Activated CD4-positive, CD25-positive, alpha-beta regulatory T cell treated with anti-CD3 and anti-CD28 coated beads, Interleukin-2, amount 50 U/mL, for 16 hours (primary cell): Measurements from ENCODE around the gene ABCA13.

ENCODE experiments used
- DNase-seq: peaks from one replicate; pipeline ENCODE4 v3.0.0-alpha.2; 2020; ENCODE audit warnings: low read depth, low spot score

ABCA13 gene

DNA sequence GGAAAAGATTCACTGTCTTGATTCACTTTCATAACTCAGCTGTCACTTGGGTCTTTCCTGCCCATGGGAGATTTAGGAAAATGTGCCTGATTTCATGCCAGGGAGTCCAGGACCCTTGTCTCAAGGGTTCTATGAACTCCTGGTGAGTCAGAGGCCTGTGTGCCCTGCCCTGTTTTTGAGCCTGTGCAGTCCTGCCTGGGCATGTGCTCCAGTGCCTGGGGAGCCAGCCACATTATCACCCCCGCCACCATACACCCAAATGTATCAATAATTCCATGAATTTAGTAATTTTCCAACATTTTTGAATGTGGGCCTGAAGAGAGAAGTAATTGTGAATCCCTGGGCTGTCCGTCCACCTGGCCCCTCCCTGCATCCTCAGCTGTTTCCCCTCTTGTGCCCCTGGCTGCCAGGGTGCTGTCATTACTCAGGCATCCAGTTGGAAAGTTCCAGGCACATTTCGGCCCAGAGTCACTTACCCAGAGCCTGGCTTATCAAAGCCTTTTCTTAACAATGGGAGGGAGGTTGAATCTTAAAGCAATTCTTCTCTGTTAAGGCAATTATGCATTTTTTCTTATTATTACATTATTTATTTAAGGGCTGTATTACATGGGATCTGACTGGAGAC, 465.2 kb downstream of the ABCA13 start:
- DNase-seq = no peak

DNA sequence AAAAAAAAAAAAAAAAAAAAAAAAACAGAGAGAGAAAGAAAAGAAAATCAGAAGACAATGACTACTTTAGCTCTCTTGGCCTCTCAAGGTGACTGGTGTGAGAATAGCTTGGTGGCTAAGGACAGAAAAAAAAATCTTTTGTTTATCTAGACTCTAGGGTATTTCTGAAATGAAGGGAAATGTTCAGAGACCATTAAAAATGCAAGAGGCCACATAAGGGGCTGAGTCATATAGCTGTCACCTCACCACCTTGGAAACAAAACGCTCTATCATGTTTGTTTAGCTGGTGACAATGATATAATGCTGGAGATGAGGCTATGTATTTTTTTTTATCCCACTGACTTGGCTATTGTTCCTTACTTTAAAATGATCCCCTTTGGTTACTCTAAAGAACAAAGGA, 466.1 kb downstream of the ABCA13 start:
- no peak for DNase-seq

DNA sequence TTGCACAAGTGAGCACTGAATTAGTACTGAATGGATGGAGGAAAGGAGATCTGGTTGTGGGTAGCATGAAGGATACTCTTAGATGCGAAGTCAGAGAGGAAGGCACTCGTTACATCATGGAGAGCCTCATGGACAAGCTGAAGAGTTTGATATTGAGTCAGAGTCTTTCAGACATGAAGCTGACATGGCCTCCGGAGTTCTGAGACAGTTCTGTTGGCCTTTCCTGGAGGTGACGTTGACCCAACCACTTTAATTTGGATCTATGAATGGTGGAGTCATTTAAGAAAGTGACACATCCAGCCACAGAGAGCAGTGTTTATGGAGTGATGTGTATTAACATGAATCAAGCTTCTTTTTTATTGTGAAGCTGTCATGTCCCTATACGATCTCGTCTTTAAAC, 466.8 kb downstream of the ABCA13 start:
- DNase-seq = no peak

DNA sequence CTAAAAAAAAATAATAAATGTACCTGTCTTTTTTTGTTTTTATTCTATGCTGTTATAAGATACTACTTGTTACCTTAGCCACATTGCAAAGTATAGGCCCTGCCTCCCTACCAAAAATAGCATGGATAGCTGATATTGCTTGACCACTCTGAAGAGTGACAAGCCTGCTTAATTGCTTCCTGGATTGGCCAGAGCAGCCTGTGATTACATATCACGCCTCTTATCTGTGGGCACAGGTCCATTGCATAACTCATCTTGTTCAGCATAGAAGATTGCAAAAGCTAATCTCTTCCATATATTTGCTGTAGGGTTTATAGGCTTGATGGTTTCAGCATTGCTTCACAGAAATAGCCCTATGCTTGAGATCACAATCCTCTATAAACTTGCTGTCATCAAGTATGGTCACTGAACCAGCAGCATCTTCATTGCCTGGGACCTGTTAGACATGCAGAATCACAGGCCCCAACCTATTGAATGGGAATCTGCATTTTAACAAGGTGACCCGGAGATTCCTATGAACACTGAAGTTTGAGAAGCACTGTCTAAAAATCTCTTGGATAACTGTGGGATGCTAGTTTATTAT, 472.3 kb downstream of the ABCA13 start:
- no peak for DNase-seq

DNA sequence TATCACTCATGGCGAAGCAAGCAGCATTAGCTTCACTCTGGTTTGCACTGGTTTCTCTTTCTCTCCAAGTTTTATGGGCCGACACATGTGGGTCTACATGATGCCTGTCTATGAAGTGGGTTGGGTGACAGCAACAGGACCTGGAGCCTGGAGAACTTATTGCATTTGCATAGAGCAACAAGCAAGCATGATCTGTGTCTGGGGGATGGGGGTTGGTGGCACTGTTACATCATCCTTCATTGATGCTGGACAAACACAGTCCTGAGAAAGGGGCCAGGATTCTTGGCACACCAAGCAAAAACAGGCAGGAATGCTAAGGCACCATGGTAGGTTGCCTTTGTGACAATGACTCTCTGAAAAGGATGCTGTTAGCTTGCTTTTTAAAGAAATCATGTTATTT, 486.9 kb downstream of the ABCA13 start:
- no peak for DNase-seq

DNA sequence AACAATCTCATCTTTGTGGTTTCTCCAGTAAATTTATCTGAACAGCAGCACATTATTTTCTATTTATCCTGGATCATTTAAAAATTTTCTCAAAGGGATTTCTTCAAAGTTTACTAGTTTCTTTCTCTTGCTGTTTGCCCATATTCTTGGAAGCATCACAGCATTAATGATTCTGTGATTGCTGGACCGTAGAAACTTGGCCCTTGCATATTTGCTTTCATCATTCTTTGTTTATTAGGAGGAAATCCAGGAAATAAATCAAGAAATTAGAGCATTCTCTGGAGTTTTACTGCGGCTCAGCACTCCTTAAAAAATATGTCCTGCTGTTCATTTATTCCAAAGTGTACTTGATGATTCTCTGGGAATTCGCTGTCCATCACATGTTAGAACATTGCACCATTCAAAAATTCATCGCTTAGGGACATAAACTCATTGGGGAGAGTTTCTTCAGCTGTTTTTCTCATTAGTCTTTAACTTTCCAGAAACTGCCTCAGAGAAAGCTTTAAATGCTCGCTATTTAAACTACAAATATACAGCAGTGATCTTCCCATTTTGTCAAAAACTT, 489.1 kb downstream of the ABCA13 start:
- DNase-seq = no peak

DNA sequence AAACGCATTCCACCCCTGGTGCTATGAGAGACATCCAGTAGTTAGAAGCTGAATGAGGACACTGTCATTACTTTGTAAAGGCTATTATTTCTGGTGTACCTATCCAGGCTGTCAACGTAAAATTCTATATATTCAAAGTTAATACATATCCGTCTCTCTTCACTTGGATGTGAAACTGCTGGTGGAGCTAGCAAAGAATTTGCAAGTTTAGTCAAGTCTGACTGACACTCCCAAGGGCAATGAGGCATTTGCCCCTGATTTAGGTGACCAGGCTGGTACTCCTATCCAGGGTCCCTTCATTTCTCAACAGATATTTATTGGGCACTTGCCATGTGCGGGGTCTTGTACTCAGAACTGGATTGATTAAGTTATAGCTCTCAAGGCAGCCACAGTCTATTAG, 493.0 kb downstream of the ABCA13 start:
- DNase-seq = no peak

DNA sequence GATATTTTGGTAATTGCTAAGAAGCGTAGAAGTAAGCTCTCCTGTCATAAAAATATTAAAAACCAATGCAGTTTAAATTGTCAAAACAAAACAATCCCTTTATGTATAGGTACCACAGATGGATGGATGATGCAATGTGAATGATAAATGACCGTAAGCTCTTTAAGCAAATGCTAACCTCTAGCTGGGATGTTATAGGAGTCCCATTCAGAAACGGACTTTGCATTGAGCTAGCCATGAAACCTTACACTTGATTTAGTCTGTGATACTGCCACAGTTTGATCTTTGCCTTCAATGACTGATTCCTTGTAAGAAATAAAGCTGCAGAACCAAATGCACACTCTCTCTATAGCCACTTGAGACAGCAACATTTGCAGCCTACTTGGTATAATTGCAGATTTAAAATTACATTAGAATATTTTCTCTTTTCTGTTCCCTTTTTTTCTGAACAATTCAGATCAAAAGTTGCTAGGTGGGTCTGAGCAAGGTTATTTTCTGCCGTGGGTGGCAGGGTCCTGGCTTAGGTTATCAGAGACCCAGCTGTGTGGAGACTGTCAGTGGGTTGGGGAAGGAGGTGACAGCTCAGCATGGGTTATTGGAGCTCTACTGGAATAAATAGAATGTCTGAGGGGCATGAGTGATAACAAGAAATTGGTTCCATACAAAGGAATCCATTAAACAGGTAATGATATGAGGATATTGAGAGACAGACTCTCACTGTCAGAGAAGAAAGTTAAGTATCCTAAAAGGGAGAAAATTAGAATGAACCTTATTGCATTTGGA, 494.3 kb downstream of the ABCA13 start:
- DNase-seq = no peak

DNA sequence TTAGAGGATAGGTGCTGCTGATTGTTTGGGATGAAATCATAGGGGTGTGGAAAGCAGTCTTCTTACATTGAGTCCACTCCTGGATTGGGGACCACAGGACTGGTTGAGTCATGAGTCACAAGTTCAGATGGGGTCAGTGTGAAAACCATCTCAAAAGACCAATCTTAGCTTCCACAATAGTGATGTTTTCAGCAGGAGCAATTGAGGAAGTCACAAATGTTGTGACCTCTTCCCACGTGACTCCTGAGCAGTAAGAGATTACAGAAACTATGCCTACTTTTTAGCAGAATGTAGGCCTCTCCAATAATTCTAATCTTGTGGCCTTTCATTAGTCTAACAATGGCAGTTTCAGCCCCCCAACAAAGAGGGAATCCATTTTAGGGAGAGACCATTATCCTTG, 496.1 kb downstream of the ABCA13 start:
- DNase-seq = no peak

DNA sequence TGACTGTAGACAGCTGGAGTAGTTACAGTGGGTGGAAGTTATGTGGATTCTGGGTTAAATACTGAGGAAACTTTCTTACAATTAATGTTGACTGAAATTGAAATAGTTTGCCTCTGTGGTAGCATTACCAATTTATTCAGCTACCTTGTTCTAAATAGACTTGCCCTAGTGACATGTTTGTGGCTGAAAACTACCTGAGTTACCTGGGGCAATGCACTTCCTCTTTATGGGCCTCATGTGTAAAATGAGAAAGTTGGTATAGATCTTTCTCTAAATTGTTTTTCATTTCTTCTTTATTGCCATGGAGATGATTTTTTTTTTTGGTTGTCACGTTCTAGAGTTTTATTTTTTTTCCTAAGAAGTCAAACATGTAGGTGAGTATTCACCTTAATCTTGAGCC, 500.4 kb downstream of the ABCA13 start:
- no peak for DNase-seq

DNA sequence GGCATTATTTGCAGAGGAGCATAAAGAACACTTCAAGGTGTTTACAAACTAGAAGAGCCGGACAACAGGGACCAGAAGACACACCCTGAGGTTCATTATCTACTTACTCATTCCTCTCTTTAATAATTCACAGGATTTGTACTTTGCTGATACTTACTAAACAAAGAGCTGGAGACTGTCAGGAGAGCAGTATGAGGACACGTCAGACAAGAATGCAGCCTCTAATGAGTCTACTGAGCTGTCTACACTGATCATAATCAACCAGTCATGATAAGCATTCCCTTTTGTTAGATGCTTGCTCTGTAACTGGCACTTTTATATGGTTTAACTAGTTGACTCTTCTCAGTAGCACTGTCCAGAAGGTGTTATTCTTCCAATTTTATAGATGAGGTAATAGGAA, 509.7 kb downstream of the ABCA13 start:
- no peak for DNase-seq

DNA sequence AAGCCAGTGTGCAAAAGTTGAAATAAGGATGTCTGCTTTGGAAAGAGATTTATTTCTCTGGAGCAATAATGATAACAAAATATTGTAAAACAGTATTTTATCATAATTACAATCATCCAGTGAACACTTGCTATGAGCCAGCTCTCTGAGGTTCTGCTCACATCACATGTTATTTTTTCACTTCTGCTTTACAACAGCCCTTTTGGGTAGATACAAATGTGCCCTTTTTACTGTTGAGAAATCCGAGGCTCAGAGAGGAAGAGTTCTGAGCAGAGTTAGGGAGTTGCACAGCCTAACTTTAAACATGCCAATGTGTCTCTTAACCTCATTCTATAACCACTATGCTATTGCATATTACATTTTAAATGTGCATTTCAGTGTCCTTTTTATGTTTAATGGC, 520.5 kb downstream of the ABCA13 start:
- no peak for DNase-seq
